ENCODE measurements around the gene ANAPC2.

Gene ANAPC2

GRCh38 chr9:137175345-137175961 is 12.9 kb downstream of the ANAPC2 start:
- no peak for DNase-seq (ENCODE audit: low read depth in 2 of 2)

GRCh38 chr9:137174722-137175293 is 13.6 kb downstream of the ANAPC2 start:
- DNase-seq (ENCODE audit: low read depth in 2 of 2) = no peak

DNA sequence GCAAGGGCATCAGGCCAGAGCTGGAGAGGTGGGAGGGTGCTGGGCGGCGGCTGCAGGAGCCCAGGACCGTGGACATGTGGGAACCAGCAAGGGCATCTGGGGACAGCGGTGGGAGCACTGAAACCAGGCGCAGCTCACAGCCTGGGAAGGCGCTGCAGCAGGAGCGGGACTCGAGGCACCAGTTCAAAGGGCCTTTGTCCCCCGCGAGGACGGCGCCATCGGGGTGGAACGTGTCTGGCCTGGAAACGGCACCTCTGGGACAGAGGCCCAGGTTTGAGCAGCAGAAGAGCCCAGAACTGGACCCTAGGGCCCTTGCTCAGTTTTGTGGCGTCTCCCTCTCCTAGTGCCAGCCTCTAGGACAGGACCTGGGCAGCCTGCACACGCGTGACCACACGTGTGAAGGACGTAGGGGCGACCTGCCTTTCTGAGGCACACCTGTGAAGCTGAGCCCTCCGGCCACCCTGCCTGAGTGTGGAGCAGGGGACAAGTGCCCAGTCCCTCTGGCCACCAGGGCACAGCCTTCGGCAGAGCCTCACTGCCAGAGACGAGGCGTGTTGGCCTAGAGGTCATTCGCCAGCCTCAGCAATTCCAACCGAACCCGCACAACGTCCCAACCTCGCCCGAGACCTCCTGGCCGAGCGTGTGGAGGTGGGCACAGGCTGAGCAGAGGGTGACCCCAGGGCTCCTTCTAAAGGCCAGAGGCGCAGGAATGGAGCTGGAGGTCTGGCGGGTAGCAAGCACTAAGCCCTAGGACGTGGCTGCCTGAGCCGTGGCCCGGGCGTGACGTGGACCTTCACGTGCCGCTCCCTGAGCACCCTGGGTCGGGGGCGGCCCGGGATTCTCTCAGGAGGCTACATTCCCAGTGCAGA is 14.3 kb downstream of the ANAPC2 start:
- DNase-seq (ENCODE audit: low read depth in 2 of 2) = no peak

GRCh38 chr9:137172901-137173795 is 15.2 kb downstream of the ANAPC2 start:
- no peak for DNase-seq (ENCODE audit: low read depth in 2 of 2)

GRCh38 chr9:137171149-137171900 is 17.0 kb downstream of the ANAPC2 start:
- no peak for DNase-seq (ENCODE audit: low read depth in 2 of 2)

- DNase-seq (ENCODE audit: low read depth in 2 of 2) = no peak
These were observed 17.7 kb downstream of the ANAPC2 start for GRCh38 chr9:137170486-137171148.

GRCh38 chr9:137169896-137170358 is 18.4 kb downstream of the ANAPC2 start, which contains the start of gene LRRC26:
Gene LRRC26 (minus strand): TSS chr9:137170051. CDS start chr9:137169943, 108 bp downstream.
- no peak for DNase-seq (ENCODE audit: low read depth in 2 of 2)

DNA sequence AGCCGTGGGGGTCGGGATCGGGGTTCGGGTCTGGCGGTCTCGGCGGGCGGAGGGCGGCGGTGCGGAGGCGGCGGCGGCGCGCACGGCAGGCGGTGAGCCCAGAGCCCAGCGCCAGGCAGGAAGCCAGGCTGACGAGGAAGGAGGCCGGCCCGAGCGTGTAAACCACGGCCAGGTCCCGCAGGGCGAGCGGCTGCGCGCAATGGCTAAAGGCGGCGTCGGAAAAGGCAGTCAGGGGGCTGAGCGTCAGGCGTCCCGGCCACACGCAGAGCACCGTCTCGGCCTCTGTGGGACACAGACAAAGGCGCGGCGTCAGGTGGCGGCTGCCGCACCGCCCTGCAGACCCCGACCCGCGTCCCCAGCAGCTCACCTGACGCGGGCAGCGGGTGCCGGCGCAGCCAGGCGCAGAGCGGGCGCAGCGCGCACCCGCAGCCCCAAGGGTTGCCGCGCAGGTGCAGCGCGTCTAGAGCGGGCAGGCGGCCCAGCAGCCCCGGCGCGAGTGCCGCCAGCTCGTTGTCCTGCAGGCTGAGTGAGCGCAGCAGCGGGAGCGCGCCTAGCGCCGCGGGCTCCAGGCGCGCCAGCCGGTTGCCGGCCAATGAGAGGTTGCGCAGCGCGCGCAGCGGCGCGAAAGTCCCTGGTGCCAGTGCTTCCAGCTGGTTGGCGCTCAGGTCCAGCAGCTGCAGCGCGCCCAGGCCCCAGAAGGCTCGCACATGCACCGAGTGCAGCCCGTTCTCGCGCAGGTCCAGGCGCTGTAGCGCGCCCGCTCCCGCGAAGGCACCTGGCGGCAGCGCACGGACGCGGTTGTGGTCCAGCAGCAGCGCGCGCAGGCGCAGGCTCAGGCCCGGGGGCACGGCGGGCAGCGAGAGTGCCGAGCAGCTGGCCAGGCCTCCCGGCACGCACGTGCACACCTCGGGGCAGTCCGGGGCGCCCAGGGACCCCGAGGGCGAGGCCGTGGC is 19.2 kb downstream of the ANAPC2 start:
- DNase-seq (ENCODE audit: low read depth in 2 of 2) = no peak

- DNase-seq (ENCODE audit: low read depth in 2 of 2) = no peak
These were observed 19.8 kb downstream of the ANAPC2 start for GRCh38 chr9:137168573-137168903.

DNA sequence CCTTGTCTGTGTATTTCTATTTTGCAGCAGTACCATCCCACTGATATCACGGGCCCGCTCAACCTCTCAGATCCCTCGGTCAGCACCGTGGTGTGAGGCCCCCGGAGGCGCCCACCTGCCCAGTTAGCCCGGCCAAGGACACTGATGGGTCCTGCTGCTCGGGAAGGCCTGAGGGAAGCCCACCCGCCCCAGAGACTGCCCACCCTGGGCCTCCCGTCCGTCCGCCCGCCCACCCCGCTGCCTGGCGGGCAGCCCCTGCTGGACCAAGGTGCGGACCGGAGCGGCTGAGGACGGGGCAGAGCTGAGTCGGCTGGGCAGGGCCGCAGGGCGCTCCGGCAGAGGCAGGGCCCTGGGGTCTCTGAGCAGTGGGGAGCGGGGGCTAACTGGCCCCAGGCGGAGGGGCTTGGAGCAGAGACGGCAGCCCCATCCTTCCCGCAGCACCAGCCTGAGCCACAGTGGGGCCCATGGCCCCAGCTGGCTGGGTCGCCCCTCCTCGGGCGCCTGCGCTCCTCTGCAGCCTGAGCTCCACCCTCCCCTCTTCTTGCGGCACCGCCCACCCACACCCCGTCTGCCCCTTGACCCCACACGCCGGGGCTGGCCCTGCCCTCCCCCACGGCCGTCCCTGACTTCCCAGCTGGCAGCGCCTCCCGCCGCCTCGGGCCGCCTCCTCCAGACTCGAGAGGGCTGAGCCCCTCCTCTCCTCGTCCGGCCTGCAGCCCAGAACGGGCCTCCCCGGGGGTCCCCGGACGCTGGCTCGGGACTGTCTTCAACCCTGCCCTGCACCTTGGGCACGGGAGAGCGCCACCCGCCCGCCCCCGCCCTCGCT is 20.4 kb downstream of the ANAPC2 start:
- DNase-seq (ENCODE audit: low read depth in 2 of 2) = no peak

DNA sequence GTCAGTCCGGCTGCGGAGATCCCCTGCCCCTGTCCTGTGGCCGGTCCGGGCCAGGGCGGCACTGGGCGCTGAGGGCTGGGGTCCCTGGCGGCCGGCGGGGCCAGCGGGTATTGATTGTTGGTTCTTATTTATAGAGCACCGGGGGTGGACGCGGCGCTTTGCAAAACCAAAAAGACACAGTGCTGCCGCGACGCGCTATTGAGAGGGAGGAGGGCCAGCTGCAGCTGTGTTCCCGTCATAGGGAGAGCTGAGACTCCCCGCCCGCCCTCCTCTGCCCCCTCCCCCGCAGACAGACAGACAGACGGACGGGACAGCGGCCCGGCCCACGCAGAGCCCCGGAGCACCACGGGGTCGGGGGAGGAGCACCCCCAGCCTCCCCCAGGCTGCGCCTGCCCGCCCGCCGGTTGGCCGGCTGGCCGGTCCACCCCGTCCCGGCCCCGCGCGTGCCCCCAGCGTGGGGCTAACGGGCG is 21.0 kb downstream of the ANAPC2 start:
- no peak for DNase-seq (ENCODE audit: low read depth in 2 of 2)

DNA sequence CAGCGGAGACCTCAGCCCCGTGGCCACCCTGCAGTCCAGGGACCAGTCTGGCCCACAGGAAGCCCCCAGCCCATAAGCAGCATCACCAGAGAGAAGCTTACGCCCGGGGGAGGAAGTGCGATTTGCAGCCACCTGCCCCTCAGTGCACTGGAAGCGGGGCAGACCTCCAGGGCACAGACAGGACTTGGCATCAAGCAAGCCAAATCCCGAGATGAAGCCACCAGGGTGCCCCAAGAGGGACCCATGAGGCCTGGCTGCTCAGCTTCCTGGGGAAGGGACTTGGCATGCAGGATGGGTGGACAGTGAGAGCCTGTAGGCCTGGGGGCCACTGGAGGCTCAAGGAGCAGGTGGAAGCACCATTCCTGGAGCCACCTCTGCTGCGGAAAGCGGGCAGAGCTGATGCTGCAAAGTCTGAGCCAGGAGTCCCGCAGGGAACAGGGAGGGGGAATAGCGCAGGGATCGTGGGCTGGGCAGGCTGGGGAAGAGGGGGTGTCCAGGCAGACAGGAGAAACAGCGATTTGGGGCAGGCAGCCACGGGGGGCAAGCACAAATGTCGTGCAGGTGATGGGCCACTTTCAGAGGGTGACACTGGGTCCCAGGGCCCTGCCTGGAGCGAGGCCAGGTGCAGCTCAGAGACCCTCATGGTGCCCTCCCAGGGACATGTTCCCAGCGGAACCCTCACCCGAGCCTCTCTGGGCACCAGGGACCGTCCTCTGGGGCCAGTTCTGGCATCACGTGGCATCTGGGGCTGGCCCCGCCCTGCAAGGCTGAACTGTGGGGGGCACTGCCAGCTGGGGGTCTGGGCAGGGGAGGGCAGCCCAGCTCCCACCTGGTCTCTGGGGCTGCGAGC is 21.8 kb downstream of the ANAPC2 start:
- no peak for DNase-seq (ENCODE audit: low read depth in 2 of 2)

DNA sequence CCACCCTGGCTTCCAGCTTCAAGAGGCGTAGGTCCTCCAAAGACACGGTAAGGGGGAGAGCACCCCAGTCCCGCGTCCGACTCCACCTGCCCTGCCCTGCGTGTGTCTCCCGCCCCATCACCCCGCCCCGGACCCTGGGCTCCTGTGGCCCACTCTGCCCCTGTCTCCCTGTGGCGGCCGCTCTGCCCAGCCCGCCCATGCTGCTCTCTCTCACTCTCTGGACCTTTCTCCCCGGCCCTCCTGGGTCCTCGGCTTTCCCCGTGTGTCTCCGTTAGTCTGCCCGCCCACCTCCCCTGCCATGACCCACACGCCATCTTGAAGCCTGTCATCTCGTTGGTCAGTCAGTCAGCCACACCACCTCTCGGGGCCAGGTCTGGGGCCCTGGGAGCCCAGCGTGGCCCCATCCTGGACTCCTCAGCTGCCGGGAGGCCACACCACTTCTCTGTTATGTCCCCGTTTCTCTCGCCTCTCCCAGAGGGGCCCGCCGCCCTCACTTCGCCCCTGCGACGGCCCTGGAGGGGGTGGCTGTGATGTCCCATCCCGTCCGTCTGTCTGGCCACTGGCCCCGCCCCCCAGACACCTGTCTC is 23.0 kb downstream of the ANAPC2 start:
- DNase-seq (ENCODE audit: low read depth in 2 of 2) = no peak

GRCh38 chr9:137164370-137165249 is 23.8 kb downstream of the ANAPC2 start:
- DNase-seq (ENCODE audit: low read depth in 2 of 2) = no peak

DNA sequence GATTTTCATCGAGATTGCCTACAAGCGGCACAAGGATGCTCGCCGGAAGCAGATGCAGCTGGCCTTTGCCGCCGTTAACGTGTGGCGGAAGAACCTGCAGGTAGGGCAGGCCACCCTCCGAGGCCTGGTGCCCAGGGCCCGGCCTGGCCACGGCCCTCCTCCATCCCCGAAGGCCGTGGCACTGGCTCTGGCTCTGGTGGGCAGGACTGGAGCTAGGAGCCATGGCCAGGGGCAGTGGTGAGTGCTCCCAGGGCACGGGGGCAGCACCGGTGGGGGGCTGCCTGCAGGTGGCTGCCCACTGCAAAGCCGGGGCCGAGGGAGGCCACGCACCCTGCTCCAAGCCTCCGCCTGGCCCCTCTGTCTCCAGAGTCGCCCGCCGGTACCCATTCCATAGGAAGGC is 24.6 kb downstream of the ANAPC2 start:
- no peak for DNase-seq (ENCODE audit: low read depth in 2 of 2)

- DNase-seq (ENCODE audit: low read depth in 2 of 2) = no peak
These were observed 25.0 kb downstream of the ANAPC2 start for GRCh38 chr9:137163365-137163715.
